ENCODE measurements around the gene PUS3.

Gene PUS3

GRCh38 chr11:125941267-125941618 lies 38.2 kb upstream of the PUS3 start:
- DNase-seq (ENCODE audit: low read depth in 2 of 2): no peak

GRCh38 chr11:125940145-125940544 lies 37.1 kb upstream of the PUS3 start:
- no peak for DNase-seq (ENCODE audit: low read depth in 2 of 2)

GRCh38 chr11:125939081-125939521 lies 36.1 kb upstream of the PUS3 start:
- no peak for DNase-seq (ENCODE audit: low read depth in 2 of 2)

DNA sequence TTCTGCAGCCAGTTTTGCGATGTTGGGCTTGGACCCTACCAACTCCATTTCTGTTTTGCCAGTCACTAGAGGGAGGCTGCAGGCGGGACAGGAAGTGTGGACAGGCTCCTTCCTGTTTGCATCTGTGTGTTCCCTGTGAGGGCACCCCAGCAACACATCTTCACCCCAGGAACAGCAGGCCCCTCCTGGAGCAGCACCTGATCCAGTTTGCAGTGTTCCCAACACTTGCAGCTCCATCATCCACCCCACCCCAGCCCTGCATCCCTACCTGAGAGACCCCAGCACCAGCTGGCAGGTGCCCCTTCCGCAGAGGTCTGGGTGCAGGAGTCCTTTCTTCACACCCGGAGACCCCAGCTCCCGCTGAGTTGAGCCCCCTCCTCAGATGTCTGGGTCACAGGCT lies 35.4 kb upstream of the PUS3 start:
- no peak for DNase-seq (ENCODE audit: low read depth in 2 of 2)

GRCh38 chr11:125935618-125936199 lies 32.7 kb upstream of the PUS3 start:
- DNase-seq (ENCODE audit: low read depth in 2 of 2): no peak

DNA sequence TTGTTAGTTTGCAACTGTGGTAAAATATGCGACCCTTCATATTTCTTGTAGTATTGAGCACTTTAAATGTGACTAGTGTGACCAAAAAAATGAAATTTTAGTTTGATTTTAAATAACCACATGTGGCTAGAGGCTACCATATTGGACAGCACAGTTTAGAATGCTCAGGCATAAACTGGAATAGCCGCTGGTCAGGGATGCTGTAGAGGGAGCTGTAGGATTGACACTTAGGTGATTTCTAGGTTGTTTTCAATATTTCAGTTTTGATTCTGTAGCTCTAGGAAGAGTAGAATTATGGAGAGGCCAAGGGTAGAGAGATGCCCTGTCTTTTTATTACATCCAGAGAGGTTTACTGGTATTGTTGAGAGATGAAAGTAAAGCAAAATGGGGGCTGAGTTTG lies 32.0 kb upstream of the PUS3 start:
- DNase-seq (ENCODE audit: low read depth in 2 of 2): no peak

DNA sequence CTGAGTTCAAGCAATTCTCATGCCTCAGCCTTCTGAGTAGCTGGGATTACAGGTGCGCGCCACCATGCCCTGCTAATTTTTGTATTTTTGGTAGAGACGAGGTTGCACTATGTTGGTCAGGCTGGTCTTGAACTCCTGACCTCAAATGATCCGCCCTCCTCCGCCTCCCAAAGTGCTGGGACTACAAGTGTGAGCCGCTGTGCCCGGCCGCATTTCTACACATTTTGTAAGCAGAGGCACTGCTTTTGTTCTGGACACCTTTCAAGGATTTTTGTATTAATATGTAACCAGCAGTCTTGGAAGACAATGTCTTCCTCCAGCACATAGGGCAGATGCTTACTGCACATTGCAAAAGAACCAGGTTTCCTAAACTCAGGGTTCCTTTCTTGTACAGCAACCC lies 31.5 kb upstream of the PUS3 start:
- DNase-seq (ENCODE audit: low read depth in 2 of 2): no peak

DNA sequence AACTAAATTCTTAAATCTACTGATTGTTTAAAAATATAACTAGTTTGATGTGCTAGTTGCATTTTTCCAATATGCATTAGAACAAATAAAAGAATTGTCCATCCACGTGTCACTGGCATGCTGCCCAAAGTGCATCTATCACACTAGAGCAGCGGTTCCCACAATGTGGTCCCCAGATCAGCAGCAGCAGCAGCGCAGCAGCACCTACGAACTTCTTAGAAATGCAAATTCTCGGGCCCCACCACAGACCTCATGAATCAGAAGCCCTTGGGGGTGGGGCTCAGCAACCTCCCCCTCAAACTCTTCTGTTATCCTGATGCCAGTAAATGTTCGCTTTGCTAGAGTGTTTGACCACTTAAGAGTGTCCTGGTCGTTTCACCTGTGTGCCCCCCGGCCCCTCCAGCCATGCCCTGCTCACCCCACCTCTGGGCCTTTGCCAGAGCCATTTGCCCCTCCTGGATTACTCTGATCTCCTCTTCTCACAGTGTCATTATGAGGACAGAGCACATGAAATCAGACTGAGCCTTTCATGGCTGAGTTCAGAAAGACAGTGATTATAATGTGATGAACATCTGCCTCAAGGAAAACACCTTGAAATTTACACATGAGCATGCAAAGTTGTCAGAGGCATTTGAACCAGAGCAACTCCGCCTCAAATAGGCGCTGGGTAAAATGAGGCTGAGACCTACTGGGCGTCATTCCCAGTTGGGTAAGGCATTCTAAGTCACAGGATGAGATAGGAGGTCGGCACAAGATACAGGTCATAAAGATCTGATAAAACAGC lies 30.2 kb upstream of the PUS3 start:
- no peak for DNase-seq (ENCODE audit: low read depth in 2 of 2)

GRCh38 chr11:125932301-125932700 lies 29.3 kb upstream of the PUS3 start:
- no peak for DNase-seq (ENCODE audit: low read depth in 2 of 2)

DNA sequence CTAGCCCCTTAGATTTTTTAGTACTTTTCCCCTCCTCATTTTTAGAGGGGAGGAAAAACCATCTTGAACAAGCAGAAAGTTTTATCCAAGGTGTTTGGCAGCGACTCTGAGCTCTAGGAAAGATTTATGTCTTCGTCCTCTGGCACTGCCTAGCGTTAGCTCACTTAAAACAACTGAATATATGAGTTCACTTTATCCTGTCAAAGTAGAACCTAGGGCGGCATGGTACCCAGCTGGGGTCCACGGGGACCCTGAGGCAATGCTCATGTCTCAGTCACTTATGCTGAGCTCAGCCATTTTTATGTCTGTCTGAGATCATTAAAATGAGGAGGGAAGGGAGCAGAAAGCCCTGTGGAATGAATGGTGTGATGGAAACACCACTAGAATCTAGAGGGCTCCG lies 28.7 kb upstream of the PUS3 start:
- no peak for DNase-seq (ENCODE audit: low read depth in 2 of 2)

- DNase-seq (ENCODE audit: low read depth in 2 of 2): no peak
These were observed 28.1 kb upstream of the PUS3 start for GRCh38 chr11:125931116-125931515.

DNA sequence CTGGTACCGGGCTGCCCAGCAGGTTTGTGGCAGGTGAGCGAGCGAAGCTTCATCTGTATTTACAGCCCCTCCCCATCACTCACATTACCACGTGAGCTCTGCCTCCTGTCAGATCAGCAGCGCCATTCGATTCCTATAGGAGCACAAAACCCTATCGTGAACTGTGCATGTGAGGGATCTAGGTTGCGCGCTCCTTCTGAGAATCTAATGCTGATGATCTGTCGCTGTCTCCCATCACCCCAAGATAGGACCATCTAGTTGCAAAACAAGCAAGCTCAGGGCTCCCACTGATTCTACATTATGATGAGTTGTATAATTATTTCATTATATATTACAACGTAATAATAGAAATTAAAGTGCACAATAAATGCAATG lies 27.1 kb upstream of the PUS3 start:
- DNase-seq (ENCODE audit: low read depth in 2 of 2): no peak

DNA sequence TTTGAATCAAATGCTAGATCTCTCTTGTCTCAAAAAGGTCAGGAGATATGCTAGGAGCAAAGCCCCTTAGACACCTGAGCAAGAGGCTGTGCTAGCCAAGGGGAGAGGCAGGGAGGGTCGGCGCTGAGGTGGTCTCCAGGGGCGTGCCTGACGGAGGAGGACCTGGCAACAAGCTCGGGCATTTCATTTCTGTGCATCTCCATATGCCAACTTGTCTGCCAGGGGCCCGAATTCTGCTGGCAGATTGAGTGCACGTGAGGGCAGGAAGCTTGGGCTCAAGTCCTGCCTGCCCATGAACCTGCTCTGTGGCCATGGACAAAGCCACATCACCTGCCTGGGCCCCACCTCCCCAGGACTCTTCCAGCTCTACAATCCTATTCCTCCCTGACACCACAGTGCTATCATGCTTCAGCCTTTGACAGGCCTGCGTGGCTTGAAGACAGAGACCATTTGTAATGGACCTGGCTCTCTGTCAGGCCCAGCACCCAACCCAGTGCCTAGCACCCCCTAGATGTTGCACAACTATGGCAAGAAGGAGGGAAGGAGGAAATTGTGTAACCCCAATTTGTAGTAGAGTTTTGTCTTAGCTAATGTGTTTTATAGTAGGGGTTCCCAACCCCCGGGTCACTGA lies 26.6 kb upstream of the PUS3 start:
- no peak for DNase-seq (ENCODE audit: low read depth in 2 of 2)

DNA sequence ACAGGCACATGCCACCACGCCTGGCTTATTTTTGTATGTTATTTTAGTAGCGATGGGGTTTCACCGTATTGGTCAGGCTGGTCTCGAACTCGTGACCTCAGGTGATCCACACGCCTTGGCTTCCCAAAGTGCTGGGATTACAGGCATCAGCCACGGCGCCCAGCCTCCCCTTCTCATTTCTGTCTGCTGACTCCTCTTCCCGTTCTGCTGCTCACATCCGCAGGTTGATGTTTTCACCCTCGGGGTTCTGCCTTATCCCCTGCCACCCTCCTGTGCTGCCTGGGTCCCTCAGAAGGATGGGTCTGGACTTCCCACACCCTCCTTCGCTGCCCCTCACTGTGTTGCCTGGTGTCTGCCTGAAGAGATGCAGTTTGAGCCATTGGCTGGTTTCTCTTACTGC lies 23.7 kb upstream of the PUS3 start:
- DNase-seq (ENCODE audit: low read depth in 2 of 2): no peak

DNA sequence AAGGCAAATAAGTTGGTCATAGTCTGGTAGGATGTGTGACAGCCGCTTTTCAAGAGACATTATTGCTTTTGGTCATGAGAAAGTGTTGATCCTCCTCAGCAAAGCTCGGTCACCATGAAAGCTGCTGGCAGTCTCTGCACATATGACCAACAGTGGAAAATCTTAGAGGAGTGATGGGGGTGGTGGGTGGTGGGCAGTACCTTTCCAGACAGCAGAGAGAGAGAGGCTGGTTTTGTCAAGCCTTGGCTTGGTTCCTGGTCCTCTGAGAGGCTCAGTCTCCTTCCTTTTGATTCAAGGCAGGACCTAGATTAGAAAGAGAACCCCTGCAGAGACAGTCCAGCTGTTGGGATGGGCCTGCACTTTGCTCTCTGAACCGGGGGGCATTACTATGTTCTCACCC lies 22.8 kb upstream of the PUS3 start:
- DNase-seq (ENCODE audit: low read depth in 2 of 2): no peak

- DNase-seq (ENCODE audit: low read depth in 2 of 2): no peak
These were observed 22.3 kb upstream of the PUS3 start for GRCh38 chr11:125925247-125925740.

DNA sequence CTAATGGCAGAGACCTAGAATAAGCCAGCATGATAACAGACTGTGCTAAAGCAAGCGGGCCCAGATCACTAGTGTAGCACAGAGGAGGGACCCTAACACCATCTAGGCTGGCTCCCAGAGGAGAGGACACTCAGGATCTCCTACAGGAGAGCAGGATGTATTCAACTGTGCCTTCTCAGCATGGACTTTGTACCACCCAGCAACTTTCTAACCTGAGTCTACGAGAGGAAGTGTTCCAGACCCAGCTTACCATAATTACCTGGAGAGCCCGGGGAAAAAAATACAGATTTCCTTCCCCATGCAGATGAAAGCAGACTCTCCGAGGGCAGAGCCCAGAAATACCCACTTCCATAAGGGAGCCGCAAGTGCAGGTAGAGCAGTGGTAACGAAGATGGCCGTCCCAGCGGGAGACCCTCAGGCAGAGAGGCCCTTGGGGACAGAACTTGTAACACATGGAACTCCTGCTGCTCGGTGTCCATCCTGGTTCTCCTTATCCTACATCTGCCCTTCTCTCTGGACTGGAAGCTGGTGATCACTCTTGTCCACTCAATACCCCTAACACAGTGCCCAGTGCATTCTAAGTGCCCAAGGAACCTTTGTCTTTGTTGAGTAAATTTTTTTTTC lies 21.5 kb upstream of the PUS3 start:
- DNase-seq (ENCODE audit: low read depth in 2 of 2): no peak

- no peak for DNase-seq (ENCODE audit: low read depth in 2 of 2)
These were observed 20.6 kb upstream of the PUS3 start for GRCh38 chr11:125923633-125924032.

DNA sequence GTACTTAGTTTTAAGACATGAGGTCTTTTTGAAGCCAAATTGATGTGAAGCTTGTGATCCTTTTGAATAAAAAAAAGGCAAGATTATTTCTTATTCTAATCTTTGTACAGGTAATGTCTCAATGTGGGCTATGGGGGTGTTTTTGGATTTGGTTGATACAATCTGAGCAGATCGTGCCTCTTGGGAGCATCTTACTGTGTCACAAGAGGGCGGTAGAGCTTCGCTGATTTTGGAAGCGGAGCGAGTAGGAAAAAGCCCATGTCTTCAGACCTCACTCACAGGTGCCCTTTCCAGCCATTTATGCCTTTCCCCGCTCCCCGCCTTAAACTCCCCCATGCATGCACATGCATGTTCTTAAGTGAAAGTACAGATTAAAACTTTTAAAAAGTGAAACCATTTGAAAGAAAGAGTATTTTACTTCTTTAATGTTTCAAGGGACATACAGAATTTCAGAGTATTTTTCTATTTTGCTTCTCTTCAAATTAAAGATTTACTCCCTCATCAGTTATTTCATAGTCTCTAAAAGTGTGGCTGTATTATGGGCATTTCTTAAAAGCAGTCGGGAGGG lies 20.1 kb upstream of the PUS3 start:
- DNase-seq (ENCODE audit: low read depth in 2 of 2): peak; percentile 10 to 39

DNA sequence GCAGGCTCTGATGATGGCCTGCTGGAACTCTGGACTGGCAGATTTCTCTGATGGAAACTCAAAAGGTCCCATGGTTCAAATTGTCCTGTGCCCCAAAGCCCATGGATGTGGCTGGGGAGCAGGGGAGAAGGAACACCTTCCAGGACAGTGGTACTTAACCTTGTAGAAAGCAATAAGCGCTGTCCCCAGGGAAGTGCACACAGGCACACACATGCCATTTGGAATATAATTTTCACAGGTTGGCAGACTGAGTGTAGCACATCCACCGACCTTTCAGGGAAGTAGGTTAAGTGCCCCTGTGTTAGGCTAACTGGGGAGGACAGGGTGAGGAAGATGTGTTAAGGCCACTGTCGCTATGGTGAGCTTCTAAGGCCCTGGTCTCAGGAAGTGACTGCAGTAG lies 19.1 kb upstream of the PUS3 start:
- DNase-seq (ENCODE audit: low read depth in 2 of 2): no peak

- no peak for DNase-seq (ENCODE audit: low read depth in 2 of 2)
These were observed 18.0 kb upstream of the PUS3 start for GRCh38 chr11:125921042-125921441.

GRCh38 chr11:125918140-125918840 lies 15.3 kb upstream of the PUS3 start:
- no peak for DNase-seq (ENCODE audit: low read depth in 2 of 2)

Data from activated CD4-positive, alpha-beta T cell treated with anti-CD3 and anti-CD28 coated beads for 24 hours (primary cell).